ENCODE results near the gene C10orf143.

GRCh38 chr10:130025811-130026485, 84.7 kb downstream of the C10orf143 start:
- no peak for TF ChIP-seq POLR2A (IDR thresholded peaks at IDR 0.05)
- no peak for TF ChIP-seq CTCF (IDR thresholded peaks at IDR 0.05)
